DMS79 treated with DMSO at 0.1 percent for 48 hours (cell line): ENCODE results near the gene ZSCAN21.

Source experiments
- DNase-seq: peaks from one replicate; lab custom pipeline; 2025; lab: John Stamatoyannopoulos, UW

The ZSCAN21 gene

GRCh38 chr7:100077205-100077604, 27.6 kb downstream of the ZSCAN21 start:
- no peak for DNase-seq

DNA sequence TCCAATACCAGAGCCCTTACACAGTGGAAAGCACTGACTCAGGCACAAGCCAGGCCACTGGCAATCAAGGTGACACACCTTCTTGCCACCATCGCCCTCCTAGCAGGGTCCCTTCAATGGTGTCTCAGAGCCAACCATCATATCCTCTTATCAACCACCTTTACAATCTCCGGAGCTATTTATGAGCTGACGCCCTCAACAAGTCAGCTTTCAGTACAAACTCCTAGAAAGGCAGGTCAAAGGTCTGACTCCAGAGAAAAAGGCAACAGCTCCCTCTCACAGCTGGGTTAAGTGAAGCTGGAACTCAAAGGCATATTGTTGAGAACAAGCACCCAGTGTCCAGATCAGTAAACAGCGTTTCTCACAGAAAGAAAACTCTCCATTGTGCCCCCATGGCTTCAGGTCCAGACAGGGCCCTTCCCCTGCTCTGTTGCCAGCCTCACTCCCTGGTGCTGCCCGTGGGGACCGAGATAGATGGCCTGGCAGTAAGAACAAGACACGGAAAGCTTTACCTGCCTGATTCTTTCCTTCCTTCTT, 29.5 kb downstream of the ZSCAN21 start:
- no peak for DNase-seq

DNA sequence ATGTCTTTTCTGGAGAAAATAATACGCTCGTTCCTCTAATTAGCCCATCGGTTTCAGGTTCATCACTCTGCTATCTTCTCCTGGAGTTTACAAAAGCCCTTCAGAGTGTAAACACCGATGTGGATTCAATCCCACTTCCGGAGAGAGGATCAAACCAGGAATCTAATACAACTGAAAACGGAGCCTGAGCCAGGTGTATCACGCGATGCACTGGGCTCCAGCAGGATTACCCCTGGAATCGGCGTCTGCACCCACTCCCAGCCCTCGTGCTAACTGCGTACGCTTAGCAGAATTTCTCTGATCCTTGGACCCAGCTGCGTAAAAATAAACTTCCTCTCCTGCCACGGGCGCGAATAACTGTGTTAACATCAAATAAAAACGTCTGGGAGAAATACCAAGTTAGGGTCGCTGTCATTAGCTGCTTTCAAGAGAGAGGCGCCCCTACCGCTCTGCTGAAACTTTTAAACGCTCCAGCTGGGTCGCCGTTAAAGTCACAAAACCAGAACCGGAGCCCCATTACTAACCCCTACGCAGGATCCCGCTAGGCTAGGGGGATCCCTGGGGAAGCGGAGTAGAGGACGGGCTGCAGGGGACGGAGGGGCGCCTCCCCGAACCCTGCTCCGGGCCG, 31.4 kb downstream of the ZSCAN21 start:
- DNase-seq = no peak

DNA sequence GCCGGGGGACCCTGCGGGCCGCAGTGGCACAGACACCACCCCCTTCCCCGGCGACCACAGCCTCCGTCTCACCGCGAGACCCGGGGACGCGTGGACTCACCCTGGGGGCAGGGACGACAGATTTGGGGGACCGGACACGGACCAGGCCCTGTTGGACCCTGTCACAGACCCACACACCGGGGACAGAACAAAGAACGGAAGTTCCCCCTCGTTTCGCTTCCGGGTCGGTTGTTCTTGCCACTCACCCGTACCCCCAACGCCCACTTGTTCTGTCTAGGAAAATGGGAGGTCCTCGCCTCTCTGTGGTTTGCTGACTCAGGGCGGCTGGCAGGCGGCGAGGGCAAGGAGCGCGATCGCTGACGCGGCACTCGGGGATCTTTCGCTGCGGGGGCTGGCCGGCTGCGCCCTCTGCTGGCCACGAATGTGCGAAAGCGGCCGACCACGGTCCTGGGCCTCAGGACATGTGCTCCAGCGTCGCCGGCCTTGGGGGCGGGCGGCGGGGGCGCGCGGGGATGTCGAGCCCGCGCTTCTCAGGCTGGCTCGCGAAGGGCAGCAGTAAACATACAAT, 32.0 kb downstream of the ZSCAN21 start, which contains the start of gene ZNF3:
Gene ZNF3, minus strand, starts transcription at position 189 of the 568 bp plus-strand sequence. CDS start 4,366 bp downstream, outside the sequence.
- DNase-seq = peak; percentile 95

DNA sequence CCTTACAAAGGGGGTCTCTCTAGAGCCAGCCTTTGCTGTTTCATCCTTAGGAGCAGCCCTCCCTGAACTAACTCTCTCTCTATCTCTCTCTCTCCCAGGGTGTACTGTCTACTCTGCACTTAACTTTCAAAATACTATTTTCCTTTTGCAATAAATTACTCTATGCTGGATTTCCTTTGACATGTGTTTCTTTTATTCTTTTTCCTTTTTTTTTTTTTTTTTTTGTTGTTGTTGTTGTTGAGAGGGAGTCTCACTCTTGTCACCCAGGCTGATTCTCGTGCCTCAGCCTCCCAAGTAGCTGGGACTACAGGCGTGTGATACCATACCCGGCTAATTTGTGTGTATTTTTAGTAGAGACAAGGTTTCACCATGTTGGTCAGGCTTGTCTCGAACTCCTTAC, 33.4 kb downstream of the ZSCAN21 start:
- no peak for DNase-seq

- no peak for DNase-seq
These were observed 35.9 kb downstream of the ZSCAN21 start for GRCh38 chr7:100085515-100085914.

DNA sequence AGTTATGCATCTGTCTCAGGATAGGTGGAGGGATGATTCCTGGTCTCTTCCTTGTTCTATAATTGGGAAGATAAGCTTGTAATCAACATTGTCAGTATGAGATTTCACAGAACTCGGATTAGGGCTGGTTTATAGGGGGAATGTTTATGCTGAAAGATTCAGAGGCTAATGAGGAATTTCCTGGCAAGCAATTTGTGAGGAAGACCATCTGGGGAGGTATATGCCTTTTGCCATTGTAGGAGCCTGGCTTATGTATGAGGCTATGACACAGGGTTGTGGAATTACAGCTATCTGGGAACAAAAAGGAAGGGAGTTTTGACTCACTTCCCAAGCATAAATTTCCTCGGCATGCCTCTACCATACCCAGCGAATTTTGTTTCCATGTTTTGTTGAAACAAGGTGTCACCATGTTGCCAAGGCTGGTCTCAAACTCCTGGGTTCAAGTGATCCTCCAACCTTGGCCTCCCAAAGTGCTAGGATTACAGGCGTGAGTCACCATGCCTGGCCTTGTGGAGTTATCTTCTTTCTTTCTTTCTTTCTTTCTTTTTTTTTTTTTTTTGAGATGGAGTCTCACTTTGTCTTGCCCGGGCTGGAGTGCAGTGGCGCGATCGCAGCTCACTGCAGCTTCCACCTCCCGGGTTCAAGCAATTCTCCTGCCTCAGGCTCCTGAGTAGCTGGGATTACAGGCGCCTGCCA, 37.6 kb downstream of the ZSCAN21 start:
- no peak for DNase-seq

DNA sequence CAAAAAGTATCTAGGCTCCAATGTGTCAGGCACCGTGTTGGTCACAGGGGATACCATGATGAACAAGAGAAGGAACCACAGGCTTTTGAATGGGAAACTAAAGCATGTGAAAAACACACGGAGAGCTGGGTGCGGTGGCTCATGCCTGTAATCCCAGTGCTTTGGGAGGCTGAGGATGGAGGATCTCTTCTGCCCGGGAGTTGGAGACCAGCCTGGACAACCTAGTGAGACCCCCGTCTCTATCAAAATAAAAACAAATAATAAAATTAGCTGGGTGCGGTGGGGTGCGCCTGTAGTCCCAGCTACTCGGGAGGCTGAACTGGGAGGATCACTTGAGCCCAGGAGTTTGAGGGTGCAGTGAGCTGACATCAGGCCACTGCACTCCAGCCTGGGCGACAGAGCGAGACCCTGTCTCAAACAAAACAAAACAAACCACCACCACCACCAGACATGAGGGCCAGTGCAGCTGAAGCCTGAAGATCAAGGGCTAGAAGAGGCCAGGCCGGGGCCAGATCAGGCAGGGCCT, 38.6 kb downstream of the ZSCAN21 start:
- no peak for DNase-seq

GRCh38 chr7:100088621-100089457, 39.3 kb downstream of the ZSCAN21 start, which contains the start of gene COPS6:
Gene COPS6, plus strand, starts transcription at chr7:100088969. Its CDS starts 22 bp downstream, at chr7:100088991.
- peak; percentile 65 for DNase-seq

GRCh38 chr7:100089458-100090196, 40.1 kb downstream of the ZSCAN21 start:
- DNase-seq = peak; percentile 10

- no peak for DNase-seq
These were observed 41.2 kb downstream of the ZSCAN21 start for GRCh38 chr7:100090527-100091410.

DNA sequence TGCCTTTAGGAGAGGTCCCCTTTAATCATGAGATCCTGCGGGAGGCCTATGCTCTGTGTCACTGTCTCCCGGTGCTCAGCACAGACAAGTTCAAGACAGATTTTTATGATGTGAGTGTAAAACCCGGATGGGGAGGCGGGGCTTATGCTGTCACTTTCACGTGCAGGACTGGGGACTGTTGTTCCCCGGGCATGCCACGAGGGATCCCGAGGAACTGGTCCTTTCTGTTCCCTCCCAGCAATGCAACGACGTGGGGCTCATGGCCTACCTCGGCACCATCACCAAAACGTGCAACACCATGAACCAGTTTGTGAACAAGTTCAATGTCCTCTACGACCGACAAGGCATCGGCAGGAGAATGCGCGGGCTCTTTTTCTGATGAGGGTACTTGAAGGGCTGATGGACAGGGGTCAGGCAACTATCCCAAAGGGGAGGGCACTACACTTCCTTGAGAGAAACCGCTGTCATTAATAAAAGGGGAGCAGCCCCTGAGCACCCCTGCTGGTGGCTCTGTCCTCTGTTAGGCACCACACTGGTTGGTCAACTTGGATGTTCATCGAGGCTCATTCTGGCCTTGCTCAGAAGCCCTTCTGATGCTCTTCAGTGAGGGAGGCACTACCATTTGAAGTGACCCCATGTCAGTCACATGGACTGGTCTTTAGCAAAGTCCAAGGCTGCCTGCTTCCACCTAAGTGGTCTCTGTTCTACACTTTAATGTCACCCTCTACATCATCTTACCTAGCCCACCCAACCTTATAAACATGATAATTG, 42.0 kb downstream of the ZSCAN21 start:
- DNase-seq = no peak

GRCh38 chr7:100093054-100093453, 43.5 kb downstream of the ZSCAN21 start:
- DNase-seq = no peak

- DNase-seq = no peak
These were observed 43.9 kb downstream of the ZSCAN21 start for GRCh38 chr7:100093498-100093897.

DNA sequence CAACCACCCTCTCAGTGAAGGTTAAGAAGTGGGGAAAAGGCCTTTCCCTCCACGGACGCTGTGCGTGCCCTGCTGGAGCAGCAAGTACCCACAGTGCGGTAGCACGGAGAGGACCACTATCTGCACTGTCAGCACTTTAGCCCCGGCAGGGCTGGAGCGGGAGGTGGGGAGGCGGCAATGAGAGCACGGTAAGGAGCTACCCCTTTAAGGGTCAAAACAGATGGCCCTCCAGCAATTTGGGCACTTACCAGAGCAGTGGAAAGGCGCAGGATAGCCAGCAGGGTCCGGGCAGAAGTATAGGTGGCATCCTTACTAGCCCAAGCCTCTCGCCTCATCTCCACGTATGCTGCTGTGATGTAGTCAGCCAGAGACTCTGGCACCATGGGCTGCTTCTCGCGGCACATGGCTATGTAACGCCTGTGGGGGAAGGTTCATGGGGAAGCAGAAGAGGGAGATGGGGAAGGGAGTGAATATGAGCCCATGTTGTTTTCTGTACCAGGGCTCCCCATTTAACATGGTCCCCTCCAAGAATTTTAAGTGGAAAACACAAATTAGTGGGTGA, 44.4 kb downstream of the ZSCAN21 start:
- DNase-seq = no peak

DNA sequence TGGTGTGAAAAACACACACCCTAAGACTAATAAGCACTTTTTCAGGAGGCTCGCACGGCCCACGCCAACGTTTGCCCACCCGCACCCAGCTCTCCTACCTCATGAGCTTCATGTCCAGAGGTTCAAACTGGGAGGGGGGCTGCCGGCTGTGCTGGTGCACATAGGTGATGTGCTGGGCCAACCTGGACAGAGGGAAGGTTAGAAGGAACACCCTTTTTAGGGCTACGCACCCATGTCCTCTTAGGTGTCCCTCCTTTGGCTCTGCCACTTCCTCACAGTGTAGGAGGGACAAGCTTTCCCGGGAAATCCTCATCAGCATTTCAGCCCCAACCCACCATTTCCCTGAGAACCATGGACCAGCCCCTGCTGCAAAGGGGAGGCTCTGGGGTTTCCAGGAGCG, 45.7 kb downstream of the ZSCAN21 start:
- no peak for DNase-seq

DNA sequence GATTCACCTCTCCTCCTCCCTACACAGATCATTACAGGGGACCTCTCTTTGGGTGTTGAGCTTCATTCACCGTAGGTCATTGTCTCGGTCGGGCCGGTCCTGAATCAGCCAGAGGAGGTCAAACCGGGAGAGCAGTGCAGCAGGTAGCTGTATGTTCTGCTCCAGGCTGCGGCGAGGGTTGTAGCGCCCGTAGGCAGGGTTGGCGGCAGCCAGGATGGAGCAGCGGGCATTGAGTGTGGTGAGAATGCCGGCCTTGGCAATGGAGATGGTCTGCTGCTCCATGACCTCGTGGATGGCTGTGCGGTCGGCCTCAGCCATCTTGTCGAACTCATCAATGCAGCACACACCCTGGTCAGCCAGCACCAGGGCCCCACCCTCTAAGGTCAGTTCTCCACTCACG, 46.1 kb downstream of the ZSCAN21 start:
- DNase-seq = no peak

- DNase-seq = no peak
These were observed 49.3 kb downstream of the ZSCAN21 start for GRCh38 chr7:100098913-100099312.

DNA sequence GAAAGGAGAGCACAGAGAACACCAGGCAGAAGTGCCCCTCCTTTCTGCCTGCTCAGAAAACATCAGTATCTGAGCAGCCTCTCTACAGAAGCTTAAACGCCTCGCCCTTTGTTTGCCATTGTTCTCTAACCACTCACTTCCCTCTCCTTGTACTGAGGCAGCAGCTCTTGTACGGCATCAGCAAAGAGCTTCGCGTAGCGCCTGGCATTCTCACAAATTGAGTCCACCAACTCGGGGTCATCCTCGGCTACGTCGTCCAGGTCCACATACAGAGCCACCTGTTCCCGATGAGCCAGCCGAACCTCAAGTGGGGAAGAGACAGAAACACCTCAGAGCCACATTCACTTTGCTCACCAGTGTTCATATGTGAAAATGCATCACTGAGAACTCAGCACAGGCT, 49.9 kb downstream of the ZSCAN21 start:
- no peak for DNase-seq
